ENCODE data around the gene CAPN13.

Gene CAPN13

GRCh38 chr2:30679426-30680088, 127.7 kb downstream of the CAPN13 start:
- Histone ChIP-seq H3K36me3 (ENCODE audit: control insufficient read depth, low read length) (no peaks in the 10 kb centered on the region), H3K27ac (ENCODE audit: low read depth, low read length) (no peak overlapping the region), H3K4me3 (ENCODE audit: low read length) (no peak overlapping the region), H4K20me1 (ENCODE audit: control insufficient read depth, insufficient read depth, low read depth, low read length) (no peaks in the 10 kb centered on the region), H3F3A (ENCODE audit: control insufficient read depth, insufficient read depth) (no peaks in the 10 kb centered on the region), H3K4me2 (ENCODE audit: low read length) (no peak overlapping the region), H3K9me2 (replicated peaks; ENCODE audit: control insufficient read depth, low read length) (no peaks in the 10 kb centered on the region), H3K9me3 (ENCODE audit: control insufficient read depth, insufficient read depth, low read length) (no peaks in the 10 kb centered on the region), H3K27me3 (ENCODE audit: control insufficient read depth, low read length) (no peaks in the 10 kb centered on the region), H3K79me2 (ENCODE audit: control insufficient read depth, low read length) (no peaks in the 10 kb centered on the region), H3K4me1 (ENCODE audit: control insufficient read depth, low read length) (peaks cover 20% of the 10 kb centered on the region)
- TF ChIP-seq CTCF (IDR thresholded peaks at IDR 0.05; ENCODE audit: low read depth, low read length, poor library complexity, severe bottlenecking) (no peak), EZH2phosphoT487 (IDR thresholded peaks at IDR 0.05; ENCODE audit: borderline replicate concordance, low read length) (no peak)

GRCh38 chr2:30678410-30679137, 128.7 kb downstream of the CAPN13 start:
- Histone ChIP-seq H3F3A (ENCODE audit: control insufficient read depth, insufficient read depth) (no peaks in the 10 kb centered on the region), H3K27me3 (ENCODE audit: control insufficient read depth, low read length) (no peaks in the 10 kb centered on the region), H3K79me2 (ENCODE audit: control insufficient read depth, low read length) (no peaks in the 10 kb centered on the region), H3K4me3 (ENCODE audit: low read length) (no peak overlapping the region), H3K9me3 (ENCODE audit: control insufficient read depth, insufficient read depth, low read length) (no peaks in the 10 kb centered on the region), H4K20me1 (ENCODE audit: control insufficient read depth, insufficient read depth, low read depth, low read length) (no peaks in the 10 kb centered on the region), H3K27ac (ENCODE audit: low read depth, low read length) (no peak overlapping the region), H3K4me2 (ENCODE audit: low read length) (no peak overlapping the region), H3K4me1 (ENCODE audit: control insufficient read depth, low read length) (peaks cover 16% of the 10 kb centered on the region), H3K36me3 (ENCODE audit: control insufficient read depth, low read length) (no peaks in the 10 kb centered on the region), H3K9me2 (replicated peaks; ENCODE audit: control insufficient read depth, low read length) (no peaks in the 10 kb centered on the region)
- TF ChIP-seq CTCF (IDR thresholded peaks at IDR 0.05; ENCODE audit: low read depth, low read length, poor library complexity, severe bottlenecking), result no peak
- no peak for TF ChIP-seq EZH2phosphoT487 (IDR thresholded peaks at IDR 0.05; ENCODE audit: borderline replicate concordance, low read length)

- Histone ChIP-seq H3K4me3 (ENCODE audit: low read length) (no peak overlapping the region), H3F3A (ENCODE audit: control insufficient read depth, insufficient read depth) (no peaks in the 10 kb centered on the region), H3K27me3 (ENCODE audit: control insufficient read depth, low read length) (no peaks in the 10 kb centered on the region), H3K4me1 (ENCODE audit: control insufficient read depth, low read length) (peaks cover 9% of the 10 kb centered on the region), H3K4me2 (ENCODE audit: low read length) (no peak overlapping the region), H3K9me2 (replicated peaks; ENCODE audit: control insufficient read depth, low read length) (no peaks in the 10 kb centered on the region), H3K9me3 (ENCODE audit: control insufficient read depth, insufficient read depth, low read length) (peaks cover 4% of the 10 kb centered on the region; the same call in 1 of the 2 replicates), H3K79me2 (ENCODE audit: control insufficient read depth, low read length) (no peaks in the 10 kb centered on the region), H3K36me3 (ENCODE audit: control insufficient read depth, low read length) (no peaks in the 10 kb centered on the region), H3K27ac (ENCODE audit: low read depth, low read length) (no peak overlapping the region), H4K20me1 (ENCODE audit: control insufficient read depth, insufficient read depth, low read depth, low read length) (no peaks in the 10 kb centered on the region)
- TF ChIP-seq CTCF (IDR thresholded peaks at IDR 0.05; ENCODE audit: low read depth, low read length, poor library complexity, severe bottlenecking) (no peak), EZH2phosphoT487 (IDR thresholded peaks at IDR 0.05; ENCODE audit: borderline replicate concordance, low read length) (no peak)
Measured at GRCh38 chr2:30677861-30678385, 129.3 kb downstream of the CAPN13 start.
